ENCODE measurements around the gene RNF220.

DNA sequence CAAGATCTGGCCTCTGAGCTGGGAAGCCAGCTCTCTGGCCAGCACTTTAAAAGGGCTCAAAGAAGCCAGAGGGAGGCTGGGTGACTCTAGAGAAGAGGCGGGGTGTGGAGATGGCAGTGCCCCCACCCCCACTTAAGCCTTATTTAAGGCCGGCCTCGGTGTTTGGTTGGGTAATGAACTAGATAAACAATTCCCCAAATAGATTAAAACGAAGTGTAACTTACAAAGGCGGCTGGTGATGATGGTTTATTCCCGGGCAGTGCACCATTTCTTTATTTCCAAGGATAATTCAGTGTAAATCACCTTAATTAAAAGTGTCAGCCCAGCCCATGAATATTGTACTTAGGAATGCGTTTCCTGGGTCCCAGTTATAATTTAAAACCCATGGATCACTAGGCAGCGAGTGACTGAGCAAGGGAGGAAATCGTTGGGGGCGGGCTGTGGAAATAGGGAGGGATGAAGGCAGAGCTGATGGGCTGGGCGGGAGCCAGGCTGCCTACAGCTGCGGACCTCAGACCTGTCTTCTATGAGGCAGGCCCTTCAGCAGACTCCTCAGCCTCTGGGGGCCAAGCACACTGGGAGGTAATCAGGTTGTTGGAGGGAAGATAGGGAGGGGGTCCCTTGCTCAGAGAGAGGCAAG lies 214.3 kb downstream of the RNF220 start:
- TF ChIP-seq EZH2 (IDR thresholded peaks at IDR 0.05; ENCODE audit: insufficient read depth, low read length) (no peak), CTCF (IDR thresholded peaks at IDR 0.05; ENCODE audit: insufficient read depth, low read depth, low read length) (no peak)

Measured in astrocyte (in vitro differentiated cells and primary cell).